Natural killer cell (primary cell): ENCODE data around the gene CHI3L1. TPM values are rescaled to one million over a fixed set of nuclear protein-coding genes. Genes with fewer than 3 reads are reported as not detected.

Source experiments
- ATAC-seq, 3 donors: fragments of 150-1000 bp in 2 of 3; fragments of 200-7000 bp in 1 of 3; cut with Tn5 transposase; 1 replicate in 1 of 3; 2 replicates in 2 of 3; pipeline ENCODE4 v1.10.0; 2021; ENCODE audit warnings: mild to moderate bottlenecking in 2 of 3, moderate library complexity in 2 of 3
- DNase-seq, 2 donors: peaks; one replicate each; pipeline versions ENCODE4 v3.0.0 to v3.0.0-alpha.2; 2013 to 2021; ENCODE audit warnings: mixed read lengths in 1 of 2
- H3K27ac ChIP-seq: one replicate; pipeline ENCODE4 v1.5.1; 2013; ENCODE audit warnings: mild to moderate bottlenecking, low read length
- H3K27me3 ChIP-seq: one replicate; pipeline ENCODE4 v1.6.1; 2013; ENCODE audit warnings: low read length; ENCODE audit not compliant: control insufficient read depth, insufficient read depth
- H3K36me3 ChIP-seq: one replicate; pipeline ENCODE4 v1.6.1; 2013; ENCODE audit warnings: low read length; ENCODE audit not compliant: control insufficient read depth, insufficient read depth
- H3K4me1 ChIP-seq: one replicate; pipeline ENCODE4 v1.6.1; 2013; ENCODE audit warnings: low read length; ENCODE audit not compliant: control insufficient read depth, insufficient read depth
- H3K4me3 ChIP-seq: one replicate; pipeline ENCODE4 v1.5.1; 2013; ENCODE audit warnings: low read length
- H3K9me3 ChIP-seq: one replicate; pipeline ENCODE4 v1.6.1; 2013; ENCODE audit warnings: low read length; ENCODE audit not compliant: control insufficient read depth, insufficient read depth
- H3K27ac Mint-ChIP-seq, 2 donors: one replicate each; pipeline ENCODE4 v1.8.0; 2022; ENCODE audit warnings: mild to moderate bottlenecking in 2 of 2, mixed read lengths in 2 of 2, moderate library complexity in 1 of 2
- H3K27me3 Mint-ChIP-seq, 2 donors: one replicate each; pipeline ENCODE4 v1.8.0; 2022; ENCODE audit warnings: low read depth in 2 of 2, mixed read lengths in 2 of 2
- H3K36me3 Mint-ChIP-seq: one replicate; pipeline ENCODE4 v1.8.0; 2022; ENCODE audit warnings: mixed read lengths
- H3K4me1 Mint-ChIP-seq, 2 donors: one replicate each; pipeline ENCODE4 v1.8.0; 2022; ENCODE audit warnings: mixed read lengths in 2 of 2
- H3K4me3 Mint-ChIP-seq: one replicate; pipeline ENCODE4 v1.8.0; 2022; ENCODE audit warnings: mild to moderate bottlenecking, moderate library complexity, mixed read lengths
- H3K9me3 Mint-ChIP-seq, 2 donors: one replicate each; pipeline ENCODE4 v1.8.0; 2022; ENCODE audit warnings: mixed read lengths in 2 of 2
- WGBS: methylation state at CpG from one replicate; pipeline ENCODE4 v1.1.7; 2013; ENCODE audit warnings: missing lambda C conversion rate; ENCODE audit not compliant: insufficient coverage; 5-methylcytosine and 5-hydroxymethylcytosine counted together
- intact Hi-C: fragments of 100-400 bp; cut with micrococcal nuclease; formaldehyde crosslinking; loops from one replicate; pipeline ENCODE4 v1.14.2; 2022
- total RNA-seq, 4 donors: library from RNA; stranded (reverse); fragments of 120-200 nt in 1 of 4; gene quantifications; one replicate each; pipeline versions ENCODE4 v1.2.3 to v1.2.4, GENCODE V29; 2013 to 2022
- TF ChIP-seq, protein P1 (sequence below): fragments of 200-600 bp; IDR thresholded peaks from one replicate; pipeline ENCODE4 v1.8.0; 2022; ENCODE audit warnings: antibody characterized with exemption

The CHI3L1 gene
- total RNA-seq, 3 donors from 2014 or later (not counting 1 experiment from before 2014, with no cell fraction given) = 1.0 TPM; not detected in 2

DNA sequence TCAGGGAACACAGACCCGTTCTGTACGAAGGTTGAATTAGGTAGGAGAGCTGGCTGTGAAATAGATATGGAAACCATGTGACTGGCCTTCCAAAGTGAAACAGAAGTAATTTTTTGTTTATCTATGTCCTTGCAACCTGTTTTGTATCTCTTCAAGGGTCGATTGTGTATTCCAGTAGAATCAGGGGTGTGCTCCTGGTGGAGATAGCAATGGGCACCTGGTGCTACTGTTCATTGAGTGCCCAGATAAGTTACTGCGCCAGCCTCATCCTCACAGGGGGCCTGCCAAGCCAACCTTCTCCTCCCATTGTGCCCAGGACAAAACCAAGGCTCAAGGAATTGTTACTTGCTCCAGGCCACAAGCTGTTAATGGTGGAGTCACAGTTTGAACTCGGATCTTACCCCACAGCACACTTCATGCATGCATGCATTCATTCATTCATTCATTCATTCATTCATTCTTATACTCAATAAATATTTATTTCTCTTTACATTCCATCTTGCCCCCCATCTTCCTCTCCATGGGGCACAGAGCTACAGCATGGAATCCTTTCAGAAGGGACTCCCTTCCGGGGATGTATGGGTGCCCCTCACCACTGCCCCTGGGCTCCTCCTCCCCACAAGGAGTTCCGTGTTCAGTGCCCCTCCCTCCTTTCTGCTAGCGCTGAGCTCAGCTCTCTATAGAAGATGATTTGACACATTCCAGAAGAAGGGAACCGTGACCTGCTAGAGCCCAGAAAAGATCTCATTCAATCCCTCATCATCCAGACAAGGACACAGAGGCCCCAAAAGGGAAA, 34.9 kb downstream of the CHI3L1 start:
- TF ChIP-seq, protein P1, sequence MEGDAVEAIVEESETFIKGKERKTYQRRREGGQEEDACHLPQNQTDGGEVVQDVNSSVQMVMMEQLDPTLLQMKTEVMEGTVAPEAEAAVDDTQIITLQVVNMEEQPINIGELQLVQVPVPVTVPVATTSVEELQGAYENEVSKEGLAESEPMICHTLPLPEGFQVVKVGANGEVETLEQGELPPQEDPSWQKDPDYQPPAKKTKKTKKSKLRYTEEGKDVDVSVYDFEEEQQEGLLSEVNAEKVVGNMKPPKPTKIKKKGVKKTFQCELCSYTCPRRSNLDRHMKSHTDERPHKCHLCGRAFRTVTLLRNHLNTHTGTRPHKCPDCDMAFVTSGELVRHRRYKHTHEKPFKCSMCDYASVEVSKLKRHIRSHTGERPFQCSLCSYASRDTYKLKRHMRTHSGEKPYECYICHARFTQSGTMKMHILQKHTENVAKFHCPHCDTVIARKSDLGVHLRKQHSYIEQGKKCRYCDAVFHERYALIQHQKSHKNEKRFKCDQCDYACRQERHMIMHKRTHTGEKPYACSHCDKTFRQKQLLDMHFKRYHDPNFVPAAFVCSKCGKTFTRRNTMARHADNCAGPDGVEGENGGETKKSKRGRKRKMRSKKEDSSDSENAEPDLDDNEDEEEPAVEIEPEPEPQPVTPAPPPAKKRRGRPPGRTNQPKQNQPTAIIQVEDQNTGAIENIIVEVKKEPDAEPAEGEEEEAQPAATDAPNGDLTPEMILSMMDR = no peak
- Histone ChIP-seq H3K27ac (no peak overlapping the region), H3K4me1 (no peaks in the 10 kb centered on the region), H3K9me3 (no peaks in the 10 kb centered on the region), H3K27me3 (no peaks in the 10 kb centered on the region), H3K36me3 (no peaks in the 10 kb centered on the region), H3K4me3 (no peak overlapping the region)
- DNase-seq (no peak), ATAC-seq (no peak)
- WGBS = 78% methylated on average over 9 of the region's 9 CpGs
- Mint-ChIP-seq H3K27me3 (peaks cover 5 to 17% of the 10 kb centered on the region in 2 donors), H3K4me1 (no peaks in the 10 kb centered on the region), H3K9me3 (no peaks in the 10 kb centered on the region), H3K4me3 (no peak overlapping the region), H3K36me3 (no peaks in the 10 kb centered on the region), H3K27ac (no peak overlapping the region)
- intact Hi-C loops = no loop called here

GRCh38 chr1:203150511-203151297, 35.8 kb downstream of the CHI3L1 start:
- H3K27ac ChIP-seq = no peak overlapping the region
- Mint-ChIP-seq H3K4me3 (no peak overlapping the region), H3K9me3 (no peaks in the 10 kb centered on the region), H3K36me3 (no peaks in the 10 kb centered on the region), H3K27ac (no peak overlapping the region), H3K27me3 (peaks cover 5 to 9% of the 10 kb centered on the region in 2 donors), H3K4me1 (no peaks in the 10 kb centered on the region)
- H3K9me3 ChIP-seq = no peaks in the 10 kb centered on the region
- H3K36me3 ChIP-seq = no peaks in the 10 kb centered on the region
- no peaks in the 10 kb centered on the region for H3K4me1 ChIP-seq
- H3K4me3 ChIP-seq = no peak overlapping the region
- ATAC-seq (no peak), DNase-seq (no peak)
- TF ChIP-seq, protein P1 = no peak
- H3K27me3 ChIP-seq = no peaks in the 10 kb centered on the region
- intact Hi-C loops = no loop called here
- WGBS = 85% methylated on average over 6 of the region's 9 CpGs

GRCh38 chr1:203149188-203149840, 37.2 kb downstream of the CHI3L1 start:
- TF ChIP-seq, protein P1 = no peak
- ATAC-seq = no peak
- 60% methylated on average over 6 of the region's 7 CpGs for WGBS
- Histone ChIP-seq H3K27ac (no peak overlapping the region), H3K36me3 (no peaks in the 10 kb centered on the region), H3K4me1 (no peaks in the 10 kb centered on the region), H3K4me3 (no peak overlapping the region), H3K27me3 (no peaks in the 10 kb centered on the region), H3K9me3 (no peaks in the 10 kb centered on the region)
- no peaks in the 10 kb centered on the region for H3K36me3 Mint-ChIP-seq
- intact Hi-C loops = no loop called here
- no peak for DNase-seq
- no peak overlapping the region for H3K4me3 Mint-ChIP-seq
- no peaks in the 10 kb centered on the region for H3K9me3 Mint-ChIP-seq
- peaks cover 5% of the 10 kb centered on the region in 2 donors for H3K27me3 Mint-ChIP-seq
- no peak overlapping the region for H3K27ac Mint-ChIP-seq
- no peaks in the 10 kb centered on the region for H3K4me1 Mint-ChIP-seq
